Erythroblast (primary cell): Measurements from ENCODE around the gene TREX2.

ENCODE experiments used
- GATA1 ChIP-seq: IDR thresholded peaks from 2 replicates; pipeline ENCODE4 v1.6.1; 2011; ENCODE audit warnings: low read depth, mild to moderate bottlenecking, control low read depth, low read length, moderate library complexity
- POLR2A ChIP-seq: IDR thresholded peaks from 2 replicates; pipeline ENCODE4 v1.6.1; 2011; ENCODE audit warnings: mild to moderate bottlenecking, low read length

- no peak for TF ChIP-seq POLR2A
- TF ChIP-seq GATA1 = no peak
Observed at GRCh38 chrX:153463031-153463430, 17.2 kb upstream of the TREX2 start.
